ENCODE data around the gene TNS4. TPM values are rescaled to one million over a fixed set of nuclear protein-coding genes. Genes with fewer than 3 reads are reported as not detected.

Gene TNS4
- total RNA-seq, 1 experiment from 2014 or later, result 36.6 TPM

DNA sequence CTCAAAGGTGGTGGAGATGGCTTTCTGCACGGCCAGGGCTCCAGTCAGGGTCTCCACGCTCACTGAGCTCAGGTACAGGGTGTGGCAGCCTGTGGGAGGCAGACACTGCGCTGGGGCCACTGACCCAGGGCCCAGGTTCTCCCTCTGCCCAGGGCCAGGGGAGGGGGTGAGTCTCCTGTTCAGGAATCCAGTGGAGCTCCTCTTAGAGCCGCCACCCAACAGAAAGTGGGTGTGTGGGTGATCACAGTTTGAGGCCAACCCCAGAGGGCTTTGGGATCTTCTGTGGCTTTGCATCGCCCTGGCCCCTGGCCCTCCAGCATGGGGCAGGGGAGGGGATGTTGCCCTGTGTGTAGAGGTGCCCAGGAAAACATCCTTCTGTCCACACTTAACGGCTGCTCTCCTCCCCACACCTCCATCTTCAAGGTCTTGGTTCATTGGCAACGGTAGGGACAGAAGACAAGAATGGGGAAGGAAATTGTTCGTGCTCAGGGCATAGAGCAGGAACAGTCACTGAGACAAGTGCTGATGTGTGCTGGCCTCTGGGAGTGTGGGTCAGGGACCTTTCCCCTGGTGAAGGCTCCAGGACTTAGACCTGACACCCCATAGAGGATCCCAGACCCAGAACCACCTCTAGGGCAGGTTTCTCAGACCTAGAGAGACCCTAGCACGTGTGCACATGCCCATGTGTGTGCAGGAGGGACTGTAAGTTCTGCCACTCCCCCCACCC lies 21.5 kb downstream of the TNS4 start:
- ChIA-PET RAD21 (ENCODE audit: low non-redundant PET in 1 of 2, low total read pairs in 2 of 2, uncharacterized antibody in 2 of 2, unreplicated experiment in 2 of 2) (interaction anchor here in 1 of 2 experiments (0.5 kb wide), 1 partner anchor 1191 kb away, joined by 5 read pairs; no protein-coding TSS in a partner anchor), POLR2A (no interaction called here), CTCF (no interaction called here)
- Histone ChIP-seq H3K4me2 (ENCODE audit: low read length) (peak overlapping the region; percentile 51), H4K20me1 (ENCODE audit: insufficient read depth) (no peaks in the 10 kb centered on the region), H3K27me3 (ENCODE audit: insufficient read depth, low read length) (no peaks in the 10 kb centered on the region), H3K79me2 (ENCODE audit: insufficient read depth, low read length) (no peaks in the 10 kb centered on the region), H3K4me3 (replicated peaks in 1 of 2; ENCODE audit: low read depth in 1 of 2, low read length in 2 of 2) (no peak overlapping the region), H3K36me3 (ENCODE audit: control insufficient read depth in 1 of 2, insufficient read depth in 2 of 2, low read length in 2 of 2) (peaks cover 4 to 9% of the 10 kb centered on the region in 2 experiments; a peak in 2 of 4 replicates), H3K27ac (ENCODE audit: low read depth, low read length) (peak overlapping the region; percentile 16; the same call in 1 of the 2 replicates), H3K4me1 (ENCODE audit: control insufficient read depth in 1 of 2, insufficient read depth in 2 of 2, low read length in 2 of 2) (peaks cover 43 to 81% of the 10 kb centered on the region in 2 experiments), H3K9ac (ENCODE audit: low read length) (no peak overlapping the region), H3K9me3 (ENCODE audit: control insufficient read depth in 1 of 2, insufficient read depth in 1 of 2, low read depth in 1 of 2, low read length in 2 of 2) (no peaks in the 10 kb centered on the region), H3K9me2 (ENCODE audit: insufficient read depth) (no peaks in the 10 kb centered on the region), H2AFZ (ENCODE audit: low read depth, low read length, poor library complexity, severe bottlenecking) (no peak overlapping the region)
- no TSS peak for BruUV-seq (replicated peaks)
- DNase-seq (ENCODE audit: low read depth, low spot score) (no peak), ATAC-seq (no peak)
- TF ChIP-seq POLR2AphosphoS5 (IDR thresholded peaks at IDR 0.05; ENCODE audit: low read depth, low read length) (no peak), TCF7L2 (IDR thresholded peaks at IDR 0.05; ENCODE audit: borderline replicate concordance, extremely low read depth, insufficient read depth, insufficient read length) (no peak), ZFX (IDR thresholded peaks at IDR 0.05) (no peak), FOSL1 (IDR thresholded peaks at IDR 0.05; ENCODE audit: low read depth) (no peak), POLR2A (IDR thresholded peaks at IDR 0.05; ENCODE audit: borderline replicate concordance, extremely low read depth, insufficient read depth, insufficient read length) (no peak)
- TF ChIP-seq, protein P1, sequence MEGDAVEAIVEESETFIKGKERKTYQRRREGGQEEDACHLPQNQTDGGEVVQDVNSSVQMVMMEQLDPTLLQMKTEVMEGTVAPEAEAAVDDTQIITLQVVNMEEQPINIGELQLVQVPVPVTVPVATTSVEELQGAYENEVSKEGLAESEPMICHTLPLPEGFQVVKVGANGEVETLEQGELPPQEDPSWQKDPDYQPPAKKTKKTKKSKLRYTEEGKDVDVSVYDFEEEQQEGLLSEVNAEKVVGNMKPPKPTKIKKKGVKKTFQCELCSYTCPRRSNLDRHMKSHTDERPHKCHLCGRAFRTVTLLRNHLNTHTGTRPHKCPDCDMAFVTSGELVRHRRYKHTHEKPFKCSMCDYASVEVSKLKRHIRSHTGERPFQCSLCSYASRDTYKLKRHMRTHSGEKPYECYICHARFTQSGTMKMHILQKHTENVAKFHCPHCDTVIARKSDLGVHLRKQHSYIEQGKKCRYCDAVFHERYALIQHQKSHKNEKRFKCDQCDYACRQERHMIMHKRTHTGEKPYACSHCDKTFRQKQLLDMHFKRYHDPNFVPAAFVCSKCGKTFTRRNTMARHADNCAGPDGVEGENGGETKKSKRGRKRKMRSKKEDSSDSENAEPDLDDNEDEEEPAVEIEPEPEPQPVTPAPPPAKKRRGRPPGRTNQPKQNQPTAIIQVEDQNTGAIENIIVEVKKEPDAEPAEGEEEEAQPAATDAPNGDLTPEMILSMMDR (IDR thresholded peaks at IDR 0.05 in 2 of 3, conservative IDR thresholded peaks at IDR 0.05 in 1 of 3; ENCODE audit: borderline replicate concordance in 1 of 3, insufficient read depth in 1 of 3, low read depth in 2 of 3, low read length in 2 of 3), result no peak
- intact Hi-C loops (cut with micrococcal nuclease), result no loop called here

DNA sequence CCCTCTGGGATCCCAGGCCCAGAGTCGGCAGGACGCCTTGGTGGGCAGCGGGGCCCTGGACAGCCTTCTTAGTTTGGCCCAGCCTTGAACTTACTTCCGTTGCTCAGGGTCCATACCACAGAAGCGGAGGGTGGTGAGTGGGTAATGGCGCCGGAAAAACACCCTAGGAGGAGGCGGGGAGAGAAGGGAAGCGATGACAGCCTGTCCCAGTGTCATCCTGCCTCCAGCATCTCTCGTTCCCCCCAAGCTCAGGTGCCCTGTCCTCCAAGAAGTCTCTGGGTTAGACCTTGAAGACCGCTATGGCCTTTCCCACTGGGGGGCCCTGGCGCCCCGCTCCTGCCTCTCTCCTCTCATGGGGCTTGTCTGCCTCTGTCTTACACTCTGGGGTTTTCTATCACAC lies 22.9 kb downstream of the TNS4 start:
- Histone ChIP-seq H3K9me2 (ENCODE audit: insufficient read depth) (no peaks in the 10 kb centered on the region), H2AFZ (ENCODE audit: low read depth, low read length, poor library complexity, severe bottlenecking) (no peak overlapping the region), H3K4me1 (ENCODE audit: control insufficient read depth in 1 of 2, insufficient read depth in 2 of 2, low read length in 2 of 2) (peaks cover 35 to 68% of the 10 kb centered on the region in 2 experiments), H3K9me3 (ENCODE audit: control insufficient read depth in 1 of 2, insufficient read depth in 1 of 2, low read depth in 1 of 2, low read length in 2 of 2) (no peaks in the 10 kb centered on the region), H4K20me1 (ENCODE audit: insufficient read depth) (no peaks in the 10 kb centered on the region), H3K4me2 (ENCODE audit: low read length) (no peak overlapping the region), H3K36me3 (ENCODE audit: control insufficient read depth in 1 of 2, insufficient read depth in 2 of 2, low read length in 2 of 2) (peaks cover 4 to 9% of the 10 kb centered on the region in 2 experiments; a peak in 2 of 4 replicates), H3K27me3 (ENCODE audit: insufficient read depth, low read length) (no peaks in the 10 kb centered on the region), H3K79me2 (ENCODE audit: insufficient read depth, low read length) (no peaks in the 10 kb centered on the region), H3K9ac (ENCODE audit: low read length) (no peak overlapping the region), H3K4me3 (replicated peaks in 1 of 2; ENCODE audit: low read depth in 1 of 2, low read length in 2 of 2) (no peak overlapping the region), H3K27ac (ENCODE audit: low read depth, low read length) (no peak overlapping the region)
- intact Hi-C loops (cut with micrococcal nuclease), result no loop called here
- ChIA-PET CTCF (interaction anchor here (1.0 kb wide), 1 partner anchor 61 kb away, joined by 3 read pairs; the partner anchor contains the start of gene TOP2A), POLR2A (no interaction called here), RAD21 (ENCODE audit: low non-redundant PET in 1 of 2, low total read pairs in 2 of 2, uncharacterized antibody in 2 of 2, unreplicated experiment in 2 of 2) (no interaction called here)
- DNase-seq (ENCODE audit: low read depth, low spot score), result no peak
- ATAC-seq, result no peak
- no TSS peak for BruUV-seq (replicated peaks)
- TF ChIP-seq SRF (IDR thresholded peaks at IDR 0.05; ENCODE audit: low read depth), result no peak
- no peak for TF ChIP-seq YY1 (IDR thresholded peaks at IDR 0.05; ENCODE audit: extremely low read depth, insufficient replicate concordance, low read depth, low read length)
- TF ChIP-seq, protein P2, sequence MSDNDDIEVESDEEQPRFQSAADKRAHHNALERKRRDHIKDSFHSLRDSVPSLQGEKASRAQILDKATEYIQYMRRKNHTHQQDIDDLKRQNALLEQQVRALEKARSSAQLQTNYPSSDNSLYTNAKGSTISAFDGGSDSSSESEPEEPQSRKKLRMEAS (IDR thresholded peaks at IDR 0.05), result no peak
- TF ChIP-seq FOSL1 (IDR thresholded peaks at IDR 0.05; ENCODE audit: low read depth), result no peak
- TF ChIP-seq, protein P3, sequence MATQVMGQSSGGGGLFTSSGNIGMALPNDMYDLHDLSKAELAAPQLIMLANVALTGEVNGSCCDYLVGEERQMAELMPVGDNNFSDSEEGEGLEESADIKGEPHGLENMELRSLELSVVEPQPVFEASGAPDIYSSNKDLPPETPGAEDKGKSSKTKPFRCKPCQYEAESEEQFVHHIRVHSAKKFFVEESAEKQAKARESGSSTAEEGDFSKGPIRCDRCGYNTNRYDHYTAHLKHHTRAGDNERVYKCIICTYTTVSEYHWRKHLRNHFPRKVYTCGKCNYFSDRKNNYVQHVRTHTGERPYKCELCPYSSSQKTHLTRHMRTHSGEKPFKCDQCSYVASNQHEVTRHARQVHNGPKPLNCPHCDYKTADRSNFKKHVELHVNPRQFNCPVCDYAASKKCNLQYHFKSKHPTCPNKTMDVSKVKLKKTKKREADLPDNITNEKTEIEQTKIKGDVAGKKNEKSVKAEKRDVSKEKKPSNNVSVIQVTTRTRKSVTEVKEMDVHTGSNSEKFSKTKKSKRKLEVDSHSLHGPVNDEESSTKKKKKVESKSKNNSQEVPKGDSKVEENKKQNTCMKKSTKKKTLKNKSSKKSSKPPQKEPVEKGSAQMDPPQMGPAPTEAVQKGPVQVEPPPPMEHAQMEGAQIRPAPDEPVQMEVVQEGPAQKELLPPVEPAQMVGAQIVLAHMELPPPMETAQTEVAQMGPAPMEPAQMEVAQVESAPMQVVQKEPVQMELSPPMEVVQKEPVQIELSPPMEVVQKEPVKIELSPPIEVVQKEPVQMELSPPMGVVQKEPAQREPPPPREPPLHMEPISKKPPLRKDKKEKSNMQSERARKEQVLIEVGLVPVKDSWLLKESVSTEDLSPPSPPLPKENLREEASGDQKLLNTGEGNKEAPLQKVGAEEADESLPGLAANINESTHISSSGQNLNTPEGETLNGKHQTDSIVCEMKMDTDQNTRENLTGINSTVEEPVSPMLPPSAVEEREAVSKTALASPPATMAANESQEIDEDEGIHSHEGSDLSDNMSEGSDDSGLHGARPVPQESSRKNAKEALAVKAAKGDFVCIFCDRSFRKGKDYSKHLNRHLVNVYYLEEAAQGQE (IDR thresholded peaks at IDR 0.05; ENCODE audit: low read depth), result no peak
- no peak for TF ChIP-seq SP1 (IDR thresholded peaks at IDR 0.05; ENCODE audit: low read depth)
- no peak for TF ChIP-seq EZH2 (IDR thresholded peaks at IDR 0.05)
- no peak for TF ChIP-seq POLR2AphosphoS5 (IDR thresholded peaks at IDR 0.05; ENCODE audit: low read depth, low read length)
